ENCODE results near the gene PDIK1L. TPM values are rescaled to one million over a fixed set of nuclear protein-coding genes. Genes with fewer than 3 reads are reported as not detected.

Gene PDIK1L
- total RNA-seq, 4 donors from 2014 or later, result 5.1 to 6.4 (median 5.7) TPM

GRCh38 chr1:26170472-26170821, 58.8 kb downstream of the PDIK1L start:
- peak overlapping the region; percentile 74 to 97 (median 91) for H3K4me3 ChIP-seq
- peaks cover 19 to 28% (median 24%) of the 10 kb centered on the region in 4 donors for H3K4me1 ChIP-seq
- H3K27ac ChIP-seq (replicated peaks in 1 of 4), result peak overlapping the region in 3 of 4 donors; percentile 77 to 89 (median 77)
- 81% methylated on average over 6 of the region's 9 CpGs for WGBS
- H3K9me3 ChIP-seq, result no peaks in the 10 kb centered on the region
- no peaks in the 10 kb centered on the region for H3K27me3 ChIP-seq
- peaks cover 0 to 12% (median 7%) of the 10 kb centered on the region in 4 donors for H3K36me3 ChIP-seq
- intact Hi-C loops (cut with DNase I), result loop anchor here (2.0 to 5.0 kb wide), 2 partner anchors 64 to 152 kb away; partner anchors contain the start of gene CEP85
- DNase-seq (ENCODE audit: extremely low spot score), result no peak
- no peak for TF ChIP-seq CTCF (IDR thresholded peaks at IDR 0.05)
- no peak for TF ChIP-seq EP300 (IDR thresholded peaks at IDR 0.05)
- no peak for TF ChIP-seq POLR2AphosphoS5 (IDR thresholded peaks at IDR 0.05)
- no peak for TF ChIP-seq POLR2A (IDR thresholded peaks at IDR 0.05; ENCODE audit: low read depth)

GRCh38 chr1:26171084-26172072, 59.8 kb downstream of the PDIK1L start, which contains the start of gene ZNF593OS:
ZNF593OS (minus strand) TSS chr1:26171832; CDS start chr1:26171661, 171 bp downstream.
- 92% methylated on average over 32 of the region's 34 CpGs for WGBS
- intact Hi-C loops (cut with DNase I), result loop anchor here (2.0 to 5.0 kb wide), 2 partner anchors 63 to 151 kb away; partner anchors contain the start of gene CEP85
- no peak for TF ChIP-seq POLR2A (IDR thresholded peaks at IDR 0.05; ENCODE audit: low read depth)
- no peak within 1 kb of the TSS for H3K27ac ChIP-seq (replicated peaks in 1 of 4)
- H3K4me3 ChIP-seq, result peak within 1 kb of the TSS; percentile 74 to 97 (median 91)
- peaks cover 19 to 28% (median 24%) of the 10 kb centered on the region in 4 donors for H3K4me1 ChIP-seq
- no peak for DNase-seq (ENCODE audit: extremely low spot score)
- no peaks in the 10 kb centered on the region for H3K9me3 ChIP-seq
- H3K27me3 ChIP-seq, result no peaks in the 10 kb centered on the region
- H3K36me3 ChIP-seq, result peaks cover 0 to 12% (median 7%) of the 10 kb centered on the region in 4 donors

Other genes starting within 250 kb of the PDIK1L start
- 1 to 10 TPM; 4.6 to 9.3 (median 8.0) TPM for gene PAQR7, start 236.1 kb upstream of the PDIK1L start, total RNA-seq
- gene STMN1, start 205.4 kb upstream of the PDIK1L start, total RNA-seq, result 10 to 100 TPM; 15.0 to 25.7 (median 16.8) TPM
- 1 to 10 TPM; 6.1 to 10.0 (median 9.2) TPM for gene PAFAH2, start 113.8 kb upstream of the PDIK1L start, total RNA-seq
- 1 to 10 TPM in 1 of 4 donors, under 1 TPM in 2, not detected in 1; 0.33 to 2.1 (median 0.97) TPM for gene EXTL1, start 90.0 kb upstream of the PDIK1L start, total RNA-seq
- under 1 TPM in 1 of 4 donors, not detected in 3; 0.17 TPM for gene SLC30A2, start 65.7 kb upstream of the PDIK1L start, total RNA-seq
- gene TRIM63, start 44.2 kb upstream of the PDIK1L start, total RNA-seq, result 1 to 10 TPM in 2 of 4 donors, under 1 TPM in 1, not detected in 1; 0.42 to 4.1 (median 2.1) TPM
- gene FAM110D, start 47.3 kb downstream of the PDIK1L start, total RNA-seq, result 10 to 100 TPM in 2 of 4 donors, 1 to 10 TPM in 2; 2.9 to 17.9 (median 11.6) TPM
- gene C1orf232, start 57.1 kb downstream of the PDIK1L start, total RNA-seq, result not detected
- 10 to 100 TPM; 10.4 to 41.6 (median 22.5) TPM for gene ZNF593, start 58.1 kb downstream of the PDIK1L start, total RNA-seq
- gene ZNF593OS, start 60.0 kb downstream of the PDIK1L start, total RNA-seq, result not detected
- gene CNKSR1, start 65.7 kb downstream of the PDIK1L start, total RNA-seq, result 1 to 10 TPM; 1.4 to 2.6 (median 1.9) TPM
- gene CATSPER4, start 78.8 kb downstream of the PDIK1L start, total RNA-seq, result not detected
- gene CEP85, start 122.4 kb downstream of the PDIK1L start, total RNA-seq, result 1 to 10 TPM; 3.0 to 6.3 (median 4.8) TPM
- 10 to 100 TPM; 52.7 to 81.7 (median 59.8) TPM for gene SH3BGRL3, start 168.3 kb downstream of the PDIK1L start, total RNA-seq
- gene UBXN11, start 194.8 kb downstream of the PDIK1L start, total RNA-seq, result 10 to 100 TPM in 2 of 4 donors, 1 to 10 TPM in 2; 7.1 to 13.3 (median 10.1) TPM
- 10 to 100 TPM in 1 of 4 donors, 1 to 10 TPM in 2, not detected in 1; 3.8 to 14.0 (median 7.1) TPM for gene CD52, start 206.1 kb downstream of the PDIK1L start, total RNA-seq
- gene CRYBG2, start 242.3 kb downstream of the PDIK1L start, total RNA-seq, result under 1 TPM in 2 of 4 donors, not detected in 2; 0.42 to 0.86 TPM